HS-27A (cell line): ENCODE measurements around the gene DDN.

Source experiments
- DNase-seq: peaks from one replicate; pipeline ENCODE4 v3.0.0-alpha.2; 2012; ENCODE audit warnings: low read depth, missing footprints

DDN gene

GRCh38 chr12:49031573-49032161, 32.5 kb upstream of the DDN start:
- no peak for DNase-seq

- DNase-seq: no peak
Observed at GRCh38 chr12:49030714-49031572, 31.8 kb upstream of the DDN start.

GRCh38 chr12:49030119-49030518, 30.9 kb upstream of the DDN start:
- DNase-seq: no peak

- DNase-seq: no peak
Observed at GRCh38 chr12:49028666-49029275, 29.6 kb upstream of the DDN start.

- DNase-seq: no peak
Observed at GRCh38 chr12:49027846-49028555, 28.8 kb upstream of the DDN start.

GRCh38 chr12:49026678-49027480, 27.7 kb upstream of the DDN start:
- DNase-seq: no peak

- DNase-seq: no peak
Observed at GRCh38 chr12:49026101-49026500, 26.9 kb upstream of the DDN start.

GRCh38 chr12:49025463-49025862, 26.3 kb upstream of the DDN start:
- DNase-seq: no peak

GRCh38 chr12:49024543-49024942, 25.4 kb upstream of the DDN start:
- no peak for DNase-seq

- no peak for DNase-seq
Observed at GRCh38 chr12:49023812-49024211, 24.6 kb upstream of the DDN start.

- DNase-seq: no peak
Observed at GRCh38 chr12:49022558-49023178, 23.5 kb upstream of the DDN start.

GRCh38 chr12:49021292-49021915, 22.2 kb upstream of the DDN start:
- no peak for DNase-seq

- no peak for DNase-seq
Observed at GRCh38 chr12:49020441-49020840, 21.3 kb upstream of the DDN start.

- no peak for DNase-seq
Observed at GRCh38 chr12:49019443-49020324, 20.5 kb upstream of the DDN start.

GRCh38 chr12:49019120-49019430, 19.9 kb upstream of the DDN start:
- DNase-seq: no peak

GRCh38 chr12:49018261-49019119, 19.3 kb upstream of the DDN start, which contains the start of gene PRKAG1:
TSS of gene PRKAG1 (minus strand) at chr12:49018776. CDS start at chr12:49018740, 36 bp downstream.
- peak; percentile 85 for DNase-seq

GRCh38 chr12:49017891-49018260, 18.7 kb upstream of the DDN start:
- no peak for DNase-seq

- DNase-seq: no peak
Observed at GRCh38 chr12:49015196-49015595, 16.0 kb upstream of the DDN start.

GRCh38 chr12:49014547-49014946, 15.4 kb upstream of the DDN start:
- no peak for DNase-seq
